Activated CD4-positive, CD25-positive, alpha-beta regulatory T cell (primary cell): Measurements from ENCODE around the gene CARD19.
"Not testable (repeated sequence)": the region's sequence is repeated elsewhere in the genome, so short reads cannot be mapped to it uniquely, and the experiment has no call there.

Experiments used
- DNase-seq, 4 experiments: peaks; one replicate each; lab custom pipeline; 2025; lab: John Stamatoyannopoulos, UW

CARD19 gene

DNA sequence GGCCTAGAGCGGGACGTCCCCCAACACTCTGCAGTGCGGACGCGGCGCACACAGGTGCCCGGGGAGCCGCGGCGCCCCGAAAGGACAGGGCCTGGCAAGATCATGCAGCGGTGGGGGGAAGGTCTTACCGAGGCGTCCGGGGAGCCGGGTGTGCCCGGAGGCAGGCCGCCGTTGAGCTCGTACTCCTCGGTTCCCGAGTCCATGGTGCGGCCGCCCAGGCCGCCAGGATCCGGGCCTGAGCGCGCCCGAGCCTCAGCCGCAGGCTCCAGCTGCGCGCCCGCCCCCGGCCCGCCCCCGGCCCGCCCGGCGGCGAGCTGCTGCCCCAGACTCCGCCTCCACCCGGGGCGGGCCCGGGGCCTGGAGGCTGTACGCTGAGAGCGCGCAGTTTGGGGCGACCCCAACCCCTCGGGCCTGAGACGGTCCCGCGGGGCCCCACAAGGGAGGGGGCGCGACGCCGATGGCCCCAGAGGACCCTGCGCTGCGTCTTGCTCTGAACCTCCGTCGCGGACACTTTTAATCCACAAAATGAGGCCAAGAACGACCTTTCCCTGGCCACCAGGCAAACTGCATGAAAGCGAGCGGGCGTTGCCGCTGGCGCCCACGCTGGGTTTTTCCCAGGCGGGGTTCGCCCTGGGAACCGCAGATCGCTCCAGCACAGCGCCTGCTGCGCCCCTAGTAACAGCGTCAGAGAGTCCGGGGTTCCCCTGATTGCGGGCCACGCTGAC lies 38.2 kb downstream of the CARD19 start, which contains the start of gene NINJ1:
NINJ1 (minus strand) TSS at position 237 of the 725 bp plus-strand sequence; CDS start at position 203, 34 bp downstream.
- DNase-seq, result peak; percentile 46 to 69 (median 66)

DNA sequence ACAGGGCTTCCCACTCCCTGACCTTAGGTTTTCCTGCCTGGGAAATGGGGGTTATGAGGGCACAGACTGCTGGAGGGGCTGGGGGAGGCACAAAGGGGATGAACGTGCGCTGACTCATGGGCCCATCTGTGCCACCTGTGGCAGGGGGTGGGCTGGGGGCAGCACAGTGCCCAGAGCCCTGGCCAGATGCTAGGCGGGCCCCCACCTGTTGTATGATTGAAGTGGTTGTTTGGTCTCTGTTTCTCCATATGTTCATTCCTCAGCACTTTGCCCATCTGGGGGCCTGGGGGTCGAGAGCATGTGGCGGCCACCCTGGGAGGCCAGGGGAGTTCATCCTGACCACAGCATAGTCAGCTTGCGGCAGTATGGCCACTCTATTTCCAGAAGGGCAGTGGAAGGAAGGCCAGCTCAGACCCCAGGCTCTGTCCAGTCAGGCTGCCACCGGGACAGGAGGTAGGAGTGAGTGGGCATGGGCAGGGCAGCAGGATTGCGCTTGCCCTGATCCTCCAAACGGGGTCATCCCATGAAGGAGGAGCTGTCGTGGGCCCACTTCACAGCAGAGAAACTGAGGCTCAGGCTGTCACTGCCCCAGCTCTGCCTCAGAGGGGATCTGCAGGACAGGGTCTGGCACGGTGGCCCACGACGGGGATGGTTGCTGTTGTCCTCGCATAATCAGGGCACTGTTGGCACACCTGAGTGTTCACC lies 38.9 kb downstream of the CARD19 start:
- DNase-seq, result no peak

DNA sequence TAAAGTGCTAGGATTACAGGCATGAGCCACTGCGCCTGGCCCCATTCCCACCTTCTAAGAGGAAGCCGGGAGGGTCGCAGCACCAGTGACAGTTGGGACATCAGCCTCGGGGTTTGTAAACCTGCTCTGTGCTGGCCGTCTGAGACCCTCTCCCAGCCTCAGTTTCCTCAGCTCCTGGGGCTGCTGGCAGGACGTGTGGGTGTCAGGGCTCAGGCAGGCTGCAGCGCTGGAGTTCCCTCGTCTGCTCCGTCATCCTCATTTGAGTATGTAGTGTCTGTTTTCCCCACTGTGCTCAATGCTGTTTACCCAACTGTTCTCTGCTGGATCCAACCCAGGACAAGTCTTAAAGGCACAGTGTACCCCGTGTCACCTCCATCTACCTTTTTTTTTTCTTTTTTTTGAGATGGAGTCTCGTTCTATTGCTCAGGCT lies 40.0 kb downstream of the CARD19 start:
- DNase-seq, result no peak

DNA sequence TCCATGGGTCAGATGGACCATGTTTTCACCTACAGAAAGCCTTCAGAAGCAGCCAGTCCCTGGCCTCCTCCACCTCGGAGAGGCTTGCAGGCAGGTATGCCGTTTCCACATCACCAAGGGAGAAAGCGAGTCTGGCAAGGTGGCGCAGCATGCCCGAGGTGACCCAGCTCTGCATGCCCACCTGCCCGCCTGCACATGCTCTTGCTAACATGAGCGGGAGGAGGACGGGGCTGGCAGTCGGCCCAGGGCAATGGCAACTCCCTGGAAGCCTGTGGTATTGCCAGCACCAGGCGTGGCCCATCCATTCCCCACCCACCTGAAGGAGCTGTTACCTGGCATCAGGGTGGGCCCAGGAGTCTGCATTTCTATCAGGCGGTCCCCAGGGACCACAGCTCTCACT lies 41.3 kb downstream of the CARD19 start:
- no peak for DNase-seq

DNA sequence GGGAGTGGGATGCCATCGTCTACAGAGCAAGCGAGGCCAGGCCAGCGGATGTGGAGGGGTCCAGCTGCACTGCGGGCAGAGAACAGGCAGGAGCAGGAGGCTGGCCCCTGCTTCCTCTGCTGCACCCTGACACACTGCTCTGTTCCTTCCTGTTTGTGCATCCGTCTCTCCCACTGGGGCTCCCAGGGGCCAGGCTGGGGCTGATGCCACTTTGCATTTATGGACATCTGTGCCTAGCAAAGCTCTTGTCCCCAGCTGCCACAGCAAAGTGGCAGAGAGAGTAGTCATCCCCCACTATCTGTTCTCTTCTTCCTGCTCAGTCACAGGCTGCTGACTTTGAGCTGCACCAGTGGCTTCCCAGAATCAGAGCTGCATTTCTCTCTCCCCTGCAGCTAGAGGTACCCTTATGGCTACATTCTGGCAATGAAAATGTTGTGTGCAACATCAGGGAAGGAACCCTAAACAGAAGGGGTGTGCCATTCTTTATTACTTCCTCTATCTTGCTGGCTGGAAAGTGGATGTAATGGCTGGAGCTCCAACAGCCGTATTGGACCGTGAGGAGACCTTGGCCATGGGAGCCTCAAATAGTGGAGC lies 42.3 kb downstream of the CARD19 start:
- no peak for DNase-seq

DNA sequence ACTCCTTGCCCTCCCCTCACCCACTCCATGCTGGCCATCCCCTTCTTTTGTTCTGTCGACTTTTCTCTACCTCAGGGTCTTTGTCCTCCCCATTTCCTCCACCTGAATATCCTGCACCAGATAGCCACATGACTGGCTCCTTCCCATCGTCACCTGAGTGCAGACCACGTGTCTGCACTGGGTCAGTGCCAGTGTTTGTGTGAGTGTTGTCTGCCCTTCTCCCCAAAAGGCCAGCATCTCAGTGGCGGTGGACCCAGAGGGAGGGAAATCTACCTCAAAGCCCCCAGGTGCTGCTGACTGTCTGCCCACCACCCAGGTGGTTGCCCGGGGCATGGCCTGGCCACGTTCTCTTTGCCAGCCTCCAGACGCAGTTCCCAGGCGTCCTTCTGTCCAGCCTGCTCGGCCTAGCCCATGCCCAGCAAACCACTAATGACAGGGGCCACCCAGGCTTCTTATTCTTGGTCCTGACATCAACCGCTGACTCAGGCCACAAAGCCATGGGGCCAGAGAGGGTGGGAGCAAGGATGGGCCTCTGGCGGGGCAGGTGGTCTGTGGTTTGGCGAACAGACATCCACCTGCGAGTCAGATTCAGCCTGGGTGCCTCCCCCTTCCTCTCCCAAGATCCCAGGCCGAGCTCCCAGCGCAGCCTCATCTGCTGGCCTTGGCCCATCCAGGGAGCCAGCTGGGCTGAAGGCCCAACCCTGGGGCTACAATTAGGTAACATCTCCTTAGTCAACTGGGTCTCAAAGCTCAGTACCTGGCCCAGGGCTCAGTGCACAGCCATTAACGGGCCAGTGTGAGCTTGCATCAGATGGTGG lies 43.6 kb downstream of the CARD19 start:
- DNase-seq, result no peak

DNA sequence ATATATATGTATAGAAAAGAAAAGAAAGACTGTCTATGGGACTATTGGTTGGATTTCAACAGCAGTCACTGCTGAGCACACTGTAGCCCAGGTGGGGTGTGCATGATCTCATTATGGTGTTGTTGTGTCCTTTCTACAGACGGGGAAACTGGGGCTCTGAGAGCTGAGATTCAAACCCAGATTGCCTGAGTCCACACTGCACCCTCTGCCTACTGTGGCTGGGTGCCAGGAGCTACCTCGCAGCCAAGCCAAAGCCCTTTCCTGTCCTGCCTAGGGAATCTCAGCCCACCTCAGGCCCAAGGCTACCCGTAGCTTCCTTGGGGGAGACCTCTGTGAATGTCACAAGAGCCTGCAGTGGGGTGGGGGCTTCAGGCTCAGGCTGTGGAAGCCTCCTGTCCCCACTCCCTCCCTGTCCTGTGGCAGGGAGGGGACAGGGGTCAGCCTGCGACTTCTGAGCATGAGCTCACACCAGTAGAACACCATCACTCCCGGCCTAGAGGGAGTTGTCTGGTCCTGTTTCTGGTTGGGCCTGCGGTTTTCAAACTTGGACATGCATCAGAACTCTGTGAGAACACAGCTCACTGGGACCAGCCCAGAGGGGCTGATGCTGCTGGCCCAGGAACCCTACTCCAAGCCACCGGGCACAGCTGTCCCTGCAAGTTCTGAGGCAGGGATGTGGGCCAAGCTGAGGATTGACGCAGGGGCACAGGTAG lies 45.9 kb downstream of the CARD19 start:
- no peak for DNase-seq

DNA sequence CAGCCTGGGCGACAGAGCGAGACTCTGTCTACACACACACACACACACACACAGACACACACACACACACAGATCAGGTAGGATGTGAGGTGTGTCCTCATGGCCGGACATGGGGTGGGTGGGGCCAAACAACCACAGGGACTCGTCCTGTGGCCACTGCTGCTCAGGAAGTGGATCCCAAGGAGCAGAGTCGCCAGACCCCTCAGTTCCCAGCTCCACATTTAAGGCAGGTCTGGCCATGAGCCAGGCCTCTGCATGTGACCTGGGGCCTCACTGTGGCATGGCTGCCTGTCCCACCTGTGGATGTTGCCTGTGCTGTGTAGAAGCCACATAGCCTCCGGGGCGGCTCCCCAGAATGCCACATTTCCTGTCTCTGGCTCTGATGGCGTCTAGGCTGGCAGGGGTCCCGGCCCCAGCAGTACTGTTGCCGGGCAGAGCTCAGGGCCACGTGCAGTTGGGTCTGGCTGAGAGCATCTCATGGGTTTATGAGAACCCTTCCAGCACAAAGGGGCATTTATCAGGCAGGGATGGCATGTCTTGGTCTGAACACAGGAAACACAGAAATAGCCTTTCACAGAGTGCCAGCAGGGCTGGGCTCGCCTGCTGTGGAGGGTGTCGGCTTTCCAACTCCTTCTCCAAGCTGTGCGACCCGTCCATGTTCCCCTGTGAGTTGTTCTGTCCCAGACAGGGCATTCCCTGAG lies 48.0 kb downstream of the CARD19 start:
- DNase-seq, result peak in 2 of 4 experiments; percentile 43 to 49

DNA sequence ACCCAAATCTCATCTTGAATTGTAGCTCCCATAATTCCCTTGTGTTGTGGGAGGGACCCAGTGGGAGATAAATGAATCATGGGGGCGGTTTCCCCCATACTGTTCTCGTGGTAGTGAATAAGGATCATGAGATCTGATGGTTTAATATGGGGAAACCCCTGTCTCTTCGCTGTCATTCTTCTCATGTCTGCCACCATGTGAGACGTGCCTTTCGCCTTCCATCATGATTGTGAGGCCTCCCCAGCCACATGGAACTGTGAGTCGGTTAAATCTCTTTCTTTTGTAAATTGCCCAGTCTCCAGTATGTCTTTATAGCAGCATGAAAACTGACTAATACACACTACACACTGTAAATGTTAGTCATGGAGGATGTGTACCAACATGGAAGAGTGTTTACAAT lies 50.7 kb downstream of the CARD19 start:
- DNase-seq, result not testable (repeated sequence)

DNA sequence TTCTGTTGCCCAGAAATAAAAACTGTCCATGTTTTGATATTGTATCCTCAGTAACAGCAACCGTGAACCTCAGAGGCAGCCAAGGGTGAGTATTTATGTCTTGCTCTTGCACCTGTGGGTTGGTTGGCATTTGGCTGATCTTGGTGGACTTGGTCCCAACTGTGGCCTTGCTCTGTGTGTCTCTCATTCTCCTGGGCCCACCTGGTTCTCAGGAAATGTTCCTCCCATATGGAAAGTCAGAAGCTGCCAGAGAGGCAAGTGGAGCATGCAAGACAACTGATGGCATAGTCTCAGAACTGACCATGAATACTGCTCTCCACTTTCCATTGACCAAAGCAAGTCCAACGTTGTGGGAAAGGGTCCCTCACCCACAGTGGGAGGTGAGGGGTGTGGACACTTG lies 51.6 kb downstream of the CARD19 start:
- DNase-seq, result no peak

DNA sequence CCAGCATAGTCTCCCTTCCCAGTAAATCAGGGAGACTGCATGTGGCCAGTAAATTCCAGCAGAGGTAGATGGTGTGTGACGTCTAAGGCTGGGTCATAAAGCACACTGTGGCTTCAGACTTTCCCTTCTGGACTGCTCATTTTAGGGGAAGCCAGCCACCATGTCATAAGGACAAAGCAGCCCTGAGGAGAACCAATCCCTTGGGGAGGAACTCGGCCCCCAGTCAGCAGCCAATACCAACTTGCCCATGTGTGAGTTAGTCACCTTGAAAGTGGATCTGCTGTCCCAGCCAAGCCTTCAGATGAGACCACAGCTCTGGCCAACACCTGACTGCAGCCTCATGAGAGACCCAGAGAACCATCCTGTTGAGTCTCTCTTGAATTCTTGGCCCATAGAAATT lies 52.7 kb downstream of the CARD19 start:
- DNase-seq, result no peak

DNA sequence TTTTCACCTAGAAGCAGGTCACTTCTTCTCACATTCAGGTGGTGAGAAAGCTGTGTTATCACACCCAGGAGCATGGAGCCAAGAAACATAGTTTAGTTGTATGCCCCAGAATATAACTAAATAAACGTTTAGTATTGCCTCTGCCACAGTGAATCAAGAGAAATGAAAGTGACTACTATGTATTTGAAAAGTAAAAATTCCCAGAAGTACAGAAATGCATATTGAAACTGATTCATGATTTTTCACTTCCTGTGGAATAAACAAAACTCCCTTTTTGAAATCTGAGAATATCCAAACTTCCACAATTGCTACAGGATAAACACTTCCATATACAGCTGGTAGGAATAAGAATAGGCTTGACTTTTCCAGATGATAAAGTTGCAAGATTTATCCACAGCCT lies 53.3 kb downstream of the CARD19 start:
- no peak for DNase-seq

DNA sequence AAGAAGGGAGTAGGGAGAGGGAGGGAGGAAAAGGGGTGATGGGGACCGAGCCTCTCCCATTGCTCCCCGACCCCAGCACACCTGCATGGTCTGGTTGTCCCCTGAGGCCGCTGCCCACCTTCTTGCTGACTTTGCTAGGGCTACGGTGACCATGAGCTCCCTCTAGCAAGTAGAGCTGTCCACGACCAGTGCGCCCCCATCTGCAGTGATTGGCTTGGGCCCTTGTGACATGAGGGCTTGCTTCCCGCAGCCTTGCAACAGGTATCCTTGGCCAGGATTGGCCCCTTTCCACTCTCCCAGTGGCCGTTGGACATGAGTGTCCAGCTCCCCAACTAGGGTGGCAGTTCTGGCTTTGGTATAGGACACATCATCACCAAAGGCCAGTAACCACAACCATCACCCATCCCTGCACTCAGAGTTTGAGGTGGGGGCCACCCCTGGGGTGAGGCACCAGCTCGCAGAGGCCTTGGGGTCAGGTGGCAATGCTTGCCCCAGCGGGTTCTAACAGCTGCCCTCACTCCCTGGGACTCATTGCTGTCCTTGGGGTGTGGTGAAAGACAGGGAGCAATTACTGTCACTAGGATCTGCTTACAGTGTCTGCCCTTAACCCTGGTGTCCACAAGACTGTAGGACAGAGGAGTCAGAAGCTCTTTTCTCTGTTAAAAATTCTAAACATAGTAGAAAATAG lies 55.2 kb downstream of the CARD19 start:
- DNase-seq, result no peak

DNA sequence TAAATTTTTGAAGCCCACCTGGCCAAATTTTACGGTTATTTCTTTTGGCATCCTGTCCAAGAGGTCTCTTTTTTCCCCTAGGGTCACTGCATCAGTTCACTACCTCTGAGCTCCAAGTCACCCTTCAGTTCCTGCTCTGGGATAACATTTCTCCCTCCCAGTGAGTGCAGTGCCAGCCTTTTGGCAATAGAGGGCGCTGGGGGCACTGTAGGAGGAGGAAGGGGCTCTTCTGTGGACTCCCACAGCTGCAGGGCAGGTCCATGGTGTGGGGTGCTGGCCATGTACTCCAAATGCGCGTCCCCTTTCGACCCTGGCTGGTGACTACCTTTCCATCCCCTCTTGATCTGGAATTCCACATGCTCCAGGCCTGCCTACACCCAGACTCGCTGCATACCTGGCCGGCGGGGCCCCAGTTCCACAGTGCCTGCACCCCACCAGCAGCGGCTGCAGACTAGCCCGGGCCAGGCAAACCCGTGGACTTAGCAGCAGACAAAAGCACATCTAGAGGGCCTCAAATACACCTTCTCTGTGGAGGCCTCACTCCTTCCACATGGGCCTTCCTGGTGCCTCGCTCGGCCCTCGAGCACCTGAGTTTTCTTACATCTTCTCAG lies 58.4 kb downstream of the CARD19 start:
- no peak for DNase-seq

DNA sequence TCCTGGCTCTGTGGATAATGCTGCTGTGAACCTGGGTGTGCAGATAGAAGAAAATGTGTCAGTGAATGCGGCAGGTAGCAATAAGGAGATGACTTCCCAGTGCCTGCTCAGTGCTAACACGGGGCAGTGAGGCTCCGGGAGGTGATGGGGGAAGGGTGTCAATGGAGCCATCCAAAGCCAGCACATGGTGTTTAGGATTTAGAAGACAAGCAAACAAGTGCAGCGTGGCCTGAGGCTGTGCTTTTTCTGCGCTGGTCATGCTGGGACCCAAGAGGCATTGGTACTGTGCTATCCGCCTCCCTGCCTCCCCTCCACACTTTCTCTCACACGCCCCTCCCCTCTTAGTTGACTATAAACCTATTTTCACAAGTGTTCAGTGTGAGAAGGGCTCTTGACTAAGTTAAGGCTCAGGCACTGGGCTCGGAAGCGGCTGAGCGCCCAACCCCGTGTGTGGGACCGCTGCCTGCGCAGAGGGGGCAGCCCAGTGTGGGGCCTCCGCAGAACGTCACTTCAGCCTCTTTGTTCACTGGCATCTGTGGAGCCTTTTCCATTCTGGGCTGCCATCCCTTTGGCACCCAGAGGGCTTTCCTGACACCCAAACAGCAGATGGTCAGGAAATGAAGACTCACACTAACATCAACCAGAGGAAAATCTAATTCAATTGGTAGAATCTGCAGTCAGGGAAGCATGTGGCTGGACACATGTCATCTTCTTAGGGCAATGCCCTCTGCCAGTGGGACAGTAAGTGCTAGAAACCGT lies 59.9 kb downstream of the CARD19 start:
- no peak for DNase-seq

DNA sequence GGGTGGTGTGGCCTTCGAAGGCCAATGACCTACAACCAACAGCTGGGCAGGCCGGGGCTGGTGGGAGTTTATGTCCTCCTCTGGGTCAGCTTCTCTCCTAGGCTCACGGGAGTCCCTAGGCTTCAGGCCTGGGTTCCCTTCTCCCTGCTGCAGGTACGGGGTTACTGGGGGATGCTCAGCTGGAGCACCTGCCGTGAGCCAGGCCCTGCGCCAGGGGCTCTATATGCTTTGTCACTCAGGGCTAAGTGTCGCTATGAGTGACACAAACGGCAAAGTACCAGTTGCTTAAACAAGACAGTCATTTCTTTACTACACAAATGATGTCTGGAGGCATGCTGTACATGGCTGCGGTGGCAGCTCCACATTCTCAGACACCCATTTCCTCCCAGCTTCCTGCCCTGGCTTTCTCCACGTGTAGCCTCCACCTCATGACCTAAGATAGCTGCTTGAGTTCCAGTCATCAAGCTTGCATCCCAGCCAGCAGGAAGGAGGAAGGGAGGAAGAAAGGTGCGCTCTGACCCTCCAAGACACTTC lies 60.5 kb downstream of the CARD19 start:
- DNase-seq, result no peak

DNA sequence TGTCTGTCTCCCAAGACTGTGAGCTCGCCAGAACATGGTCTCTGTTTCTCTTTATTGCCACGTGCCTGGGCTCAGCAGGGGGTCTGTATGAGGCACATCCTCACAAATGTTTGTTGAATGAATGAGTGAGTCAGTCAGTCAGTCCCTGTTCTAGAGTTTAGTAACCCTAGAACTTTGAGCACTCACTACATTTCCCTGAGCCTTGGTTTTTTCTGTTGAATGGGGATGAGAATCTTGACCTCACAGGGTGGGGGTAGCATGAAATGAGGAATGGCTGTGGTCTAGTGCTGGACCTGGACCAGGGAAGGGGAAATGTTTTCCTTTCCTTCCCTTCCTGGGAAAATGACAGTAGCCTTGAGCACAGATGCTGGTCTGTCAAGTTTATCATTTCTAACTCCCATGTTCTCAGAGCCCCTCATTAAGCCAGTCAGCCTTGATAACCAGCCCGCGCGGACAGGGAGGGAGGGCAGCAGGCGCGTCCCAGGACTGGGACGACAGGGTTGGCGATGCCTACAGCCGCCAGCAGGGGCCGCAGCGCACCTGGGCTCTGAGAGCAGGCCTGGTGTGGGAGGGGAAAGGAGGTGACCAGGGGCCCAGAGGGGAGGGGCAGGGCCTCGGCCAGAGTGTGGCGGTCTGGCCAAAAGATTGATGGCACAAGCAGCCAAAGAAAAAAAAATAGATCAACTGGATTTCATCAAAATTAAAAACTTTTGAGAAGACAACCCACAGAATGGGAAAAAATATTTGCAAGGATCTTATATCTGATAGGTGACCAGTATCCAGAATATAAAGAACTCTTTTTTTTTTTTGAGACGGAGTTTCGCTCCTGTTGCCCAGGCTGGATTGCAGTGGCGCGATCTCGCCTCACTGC lies 63.8 kb downstream of the CARD19 start:
- peak; percentile 30 to 63 (median 48) for DNase-seq
